ENCODE results near the gene AEN. TPM values are rescaled to one million over a fixed set of nuclear protein-coding genes. Genes with fewer than 3 reads are reported as not detected.

The AEN gene
- total RNA-seq, 4 donors from 2014 or later: 7.7 to 10.3 (median 8.4) TPM

- no peak overlapping the region for H3K4me3 ChIP-seq (ENCODE audit: low read depth, poor library complexity, severe bottlenecking)
- TF ChIP-seq CTCF (IDR thresholded peaks at IDR 0.05): no peak
- no peak for TF ChIP-seq POLR2A (IDR thresholded peaks at IDR 0.05)
- intact Hi-C loops (cut with DNase I; ENCODE audit: low total_unique reads): no loop called here
- DNase-seq (ENCODE audit: low spot score in 2 of 2): no peak
Measured at GRCh38 chr15:88661041-88661700, 40.0 kb downstream of the AEN start.

DNA sequence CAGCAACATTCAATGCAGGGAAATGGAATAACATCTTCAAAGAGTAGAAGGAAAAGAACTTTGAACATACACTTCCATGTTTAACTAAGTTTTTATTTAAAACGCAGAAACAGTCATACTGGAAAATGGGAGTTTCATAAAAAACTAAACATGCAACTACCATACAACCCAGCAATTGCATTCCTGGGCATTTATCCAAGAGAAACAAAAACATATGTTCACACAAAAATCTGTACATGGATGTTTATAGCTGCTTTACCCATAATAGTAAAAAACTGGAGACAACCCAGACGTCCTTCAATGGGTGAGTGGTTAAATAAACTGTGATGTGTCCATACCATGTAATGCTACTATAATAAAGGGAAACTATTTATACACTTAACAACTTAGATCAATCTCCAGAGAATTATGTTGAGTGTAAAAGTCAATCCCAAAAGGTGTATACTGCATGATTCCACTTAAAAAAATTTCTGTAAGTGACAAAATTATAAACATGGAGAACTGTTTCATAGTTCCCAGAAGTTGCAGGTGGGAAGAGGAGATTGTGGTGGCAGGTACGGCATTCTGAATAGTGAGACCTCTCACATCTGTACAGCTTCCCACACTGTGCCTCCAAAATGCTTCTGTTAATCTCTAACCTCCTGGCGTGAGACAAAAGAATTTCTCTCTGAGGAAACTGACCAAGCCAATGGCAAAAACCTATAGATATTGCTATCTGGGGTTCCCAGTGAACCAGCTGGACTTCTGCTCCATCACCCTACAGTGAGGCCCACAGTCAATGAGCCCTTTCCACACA, 40.8 kb downstream of the AEN start:
- 75% methylated on average over 4 of the region's 4 CpGs for WGBS, 2 donors
- DNase-seq (ENCODE audit: low spot score in 2 of 2): no peak
- no peak for TF ChIP-seq POLR2A (IDR thresholded peaks at IDR 0.05)
- no peak for TF ChIP-seq CTCF (IDR thresholded peaks at IDR 0.05)
- H3K4me3 ChIP-seq (ENCODE audit: low read depth, poor library complexity, severe bottlenecking): no peak overlapping the region
- intact Hi-C loops (cut with DNase I; ENCODE audit: low total_unique reads): no loop called here

DNA sequence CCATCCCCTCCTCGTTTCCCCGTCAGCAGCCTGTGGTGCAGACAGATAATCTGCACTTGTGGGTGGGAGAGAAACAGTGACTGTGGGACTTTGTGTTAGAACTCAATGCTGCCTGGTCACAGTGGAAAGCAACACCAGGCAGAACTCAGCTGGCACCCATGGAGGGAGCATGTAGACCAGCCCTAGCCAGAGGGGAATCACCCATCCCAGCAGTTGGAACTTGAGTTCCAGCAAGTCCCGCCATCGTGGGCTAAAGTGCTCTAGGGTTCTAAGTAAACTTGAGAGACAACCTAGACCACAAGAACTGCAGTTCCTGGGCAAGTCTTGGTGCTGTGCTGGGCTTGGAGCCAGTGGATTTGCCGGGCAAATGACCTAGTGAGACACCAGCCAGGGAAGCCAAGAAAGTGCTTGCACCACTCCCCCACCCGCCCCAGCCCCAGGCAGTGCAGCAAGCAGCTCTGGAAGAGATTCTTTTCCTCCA, 42.0 kb downstream of the AEN start:
- peak in 1 of 2 donors; percentile 68 for DNase-seq (ENCODE audit: low spot score in 2 of 2)
- intact Hi-C loops (cut with DNase I; ENCODE audit: low total_unique reads): no loop called here
- H3K4me3 ChIP-seq (ENCODE audit: low read depth, poor library complexity, severe bottlenecking): no peak overlapping the region
- 59 to 65% methylated on average over 6 of the region's 6 CpGs for WGBS, 2 donors
- TF ChIP-seq CTCF (IDR thresholded peaks at IDR 0.05) (no peak), POLR2A (IDR thresholded peaks at IDR 0.05) (no peak)

- 80 to 82% methylated on average over 5 to 7 of the region's 7 CpGs for WGBS, 2 donors
- TF ChIP-seq CTCF (IDR thresholded peaks at IDR 0.05) (no peak), POLR2A (IDR thresholded peaks at IDR 0.05) (no peak)
- DNase-seq (ENCODE audit: low spot score in 2 of 2): peak in 1 of 2 donors; percentile 60
- no peak overlapping the region for H3K4me3 ChIP-seq (ENCODE audit: low read depth, poor library complexity, severe bottlenecking)
- intact Hi-C loops (cut with DNase I; ENCODE audit: low total_unique reads): no loop called here
Measured at GRCh38 chr15:88664151-88664778, 43.1 kb downstream of the AEN start.

DNA sequence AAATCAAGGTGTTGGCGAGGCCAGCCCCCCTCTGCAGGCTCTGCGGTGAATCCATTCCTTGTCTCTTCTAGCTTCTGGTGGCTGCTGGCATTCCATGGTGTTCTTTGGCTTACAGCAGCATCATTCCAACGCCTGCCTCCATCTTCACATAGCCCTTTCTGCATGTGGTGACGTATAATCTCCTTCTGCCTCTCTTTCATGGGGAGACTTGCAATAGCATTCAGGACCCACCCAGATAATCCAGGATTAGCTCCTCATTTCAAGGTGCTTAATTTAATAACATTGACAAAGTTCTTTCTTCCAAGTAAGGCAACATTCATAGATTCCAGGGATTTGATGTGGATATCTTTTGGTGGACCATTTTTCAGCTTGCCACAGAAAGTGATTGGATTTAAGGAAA, 53.5 kb downstream of the AEN start:
- no peak for TF ChIP-seq CTCF (IDR thresholded peaks at IDR 0.05)
- no peak for TF ChIP-seq POLR2A (IDR thresholded peaks at IDR 0.05)
- no peak overlapping the region for H3K4me3 ChIP-seq (ENCODE audit: low read depth, poor library complexity, severe bottlenecking)
- DNase-seq (ENCODE audit: low spot score in 2 of 2): peak in 1 of 2 donors; percentile 40
- intact Hi-C loops (cut with DNase I; ENCODE audit: low total_unique reads): no loop called here
- WGBS, 2 donors: 79 to 80% methylated on average over 4 of the region's 4 CpGs

Data from lower leg skin (tissue), 4 donors.